Spleen (tissue), 11 donors: ENCODE results near the gene C16orf54. TPM values are rescaled to one million over a fixed set of nuclear protein-coding genes. Genes with fewer than 3 reads are reported as not detected.

Experiments used
- DNase-seq: peaks from one replicate; pipeline ENCODE4 v3.0.0-alpha.2; 2020
- H3K27ac ChIP-seq, 8 donors: fragments of 200-600 bp; sonication (generic) in 7 of 8; 1 replicate in 4 of 8; 2 replicates in 4 of 8; pipeline versions ENCODE4 v1.5.0 to v1.8.0; 2016 to 2021; ENCODE audit warnings: inconsistent platforms in 4 of 8, mild to moderate bottlenecking in 4 of 8, moderate library complexity in 1 of 8
- H3K27me3 ChIP-seq, 7 donors: fragments of 200-600 bp; sonication (generic) in 6 of 7; replicated peaks in 1 of 7; 1 replicate in 4 of 7; 2 replicates in 3 of 7; pipeline versions ENCODE4 v1.5.0 to v1.8.0; 2016 to 2021; ENCODE audit warnings: inconsistent platforms in 3 of 7, mild to moderate bottlenecking in 1 of 7
- H3K36me3 ChIP-seq, 6 donors: fragments of 200-600 bp; sonication (generic) in 5 of 6; 1 replicate in 4 of 6; 2 replicates in 2 of 6; pipeline versions ENCODE4 v1.5.0 to v1.8.0; 2016 to 2021; ENCODE audit warnings: inconsistent platforms in 2 of 6
- H3K4me1 ChIP-seq, 6 donors: fragments of 200-600 bp; sonication (generic) in 5 of 6; 1 replicate in 3 of 6; 2 replicates in 3 of 6; pipeline versions ENCODE4 v1.5.0 to v1.8.0; 2016 to 2021; ENCODE audit warnings: inconsistent platforms in 3 of 6
- H3K4me3 ChIP-seq, 8 donors: fragments of 200-600 bp; sonication (generic) in 7 of 8; 1 replicate in 4 of 8; 2 replicates in 4 of 8; pipeline versions ENCODE4 v1.5.0 to v1.8.0; 2016 to 2021; ENCODE audit warnings: inconsistent platforms in 4 of 8, mild to moderate bottlenecking in 4 of 8, moderate library complexity in 2 of 8
- H3K9me3 ChIP-seq, 8 donors: fragments of 200-600 bp; sonication (generic) in 7 of 8; 1 replicate in 4 of 8; 2 replicates in 4 of 8; pipeline versions ENCODE4 v1.5.0 to v1.8.0; 2016 to 2021; ENCODE audit warnings: inconsistent platforms in 4 of 8
- POLR2A ChIP-seq, 3 donors: fragments of 450-650 bp; IDR thresholded peaks; one replicate each; pipeline ENCODE4 v1.5.1; 2017; ENCODE audit warnings: antibody characterized with exemption in 3 of 3, mild to moderate bottlenecking in 1 of 3
- POLR2AphosphoS5 ChIP-seq, 3 donors: sonication (generic); formaldehyde crosslinking; IDR thresholded peaks; one replicate each; pipeline ENCODE4 v1.5.1; 2017; ENCODE audit warnings: antibody characterized with exemption in 3 of 3
- WGBS, 5 donors: extraction: QIAGEN DNeasy Blood & Tissue Kit in 3 of 5; methylation state at CpG; one replicate each; pipeline versions ENCODE4 v1.1.5 to v1.1.7; 2013 to 2018; 5-methylcytosine and 5-hydroxymethylcytosine counted together
- intact Hi-C: fragments of 100-400 bp; cut with DNase I; formaldehyde crosslinking; loops from one replicate; pipeline ENCODE4 v1.15.0; 2023; ENCODE audit warnings: low total_unique reads
- polyA plus RNA-seq, 3 donors: library from polyadenylated mRNA; stranded (reverse); fragments of 200-250 nt; gene quantifications; one replicate each; pipeline ENCODE4 v1.2.1, GENCODE V29; 2013
- total RNA-seq, 7 donors: library from RNA; depleted of rRNA in 3 of 7; stranded (reverse); fragments of >200 nt in 3 of 7; fragmentation: NEBNext Ultra II Directional in 4 of 7; extraction: Animal tissue kit (Norgen Biotek cat#: 25700) in 4 of 7; gene quantifications; one replicate each; pipeline versions ENCODE4 v1.1.0 to v1.2.1, GENCODE V29; 2016 to 2021
- TF ChIP-seq, protein P1 (sequence below), 11 experiments: fragments of 200-600 bp in 7 of 11; fragments of 450-650 bp in 4 of 11; sonication (generic) in 4 of 11; IDR thresholded peaks in 8 of 11; conservative IDR thresholded peaks in 3 of 11; 1 replicate in 7 of 11; 2 replicates in 4 of 11; pipeline versions ENCODE4 v1.4.0 to v1.8.0; 2016 to 2021; ENCODE audit warnings: antibody characterized with exemption in 11 of 11, inconsistent platforms in 4 of 11, mild to moderate bottlenecking in 1 of 11
- donor health status: healthy with polysubstance abuse.
- donor health status: DM: no; HTN: no; CAD: no; lungs with moderate emphysema.
- donor health status: DM: no; HTN: no; CAD: no.
- donor health status: Bipolar disorder and iron deficiency.
- donor health status: healthy.
- donor health status: DM: no; HTN: no; CAD: no.
- donor health status: DM: yes; HTN: yes; CAD: no.

C16orf54 gene
- total and polyA plus RNA-seq, 10 donors = 15.6 to 46.0 (median 35.0) TPM

DNA sequence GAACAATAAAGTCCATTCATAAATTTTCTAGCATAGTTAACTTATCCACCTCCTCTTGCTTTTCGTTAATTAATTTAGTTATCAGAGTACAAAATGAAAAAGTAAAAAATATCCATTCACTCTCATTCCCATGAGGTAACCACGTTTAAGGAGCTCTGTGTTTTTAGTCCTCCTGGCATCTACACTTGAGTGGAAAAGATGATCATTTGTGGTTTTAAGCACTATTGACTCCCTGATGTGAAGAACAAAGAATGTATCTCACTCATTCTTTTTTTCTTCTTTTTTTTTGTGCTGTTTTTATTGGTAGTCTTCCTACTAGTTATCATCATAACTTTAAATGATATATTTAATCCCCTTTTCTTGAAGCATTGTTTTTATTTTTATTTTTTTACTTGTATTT is 40.8 kb downstream of the C16orf54 start:
- peaks cover 0 to 7% (median 0%) of the 10 kb centered on the region in 8 donors for H3K9me3 ChIP-seq
- TF ChIP-seq POLR2AphosphoS5 (IDR thresholded peaks at IDR 0.05) (no peak), POLR2A (IDR thresholded peaks at IDR 0.05) (no peak)
- TF ChIP-seq, protein P1, sequence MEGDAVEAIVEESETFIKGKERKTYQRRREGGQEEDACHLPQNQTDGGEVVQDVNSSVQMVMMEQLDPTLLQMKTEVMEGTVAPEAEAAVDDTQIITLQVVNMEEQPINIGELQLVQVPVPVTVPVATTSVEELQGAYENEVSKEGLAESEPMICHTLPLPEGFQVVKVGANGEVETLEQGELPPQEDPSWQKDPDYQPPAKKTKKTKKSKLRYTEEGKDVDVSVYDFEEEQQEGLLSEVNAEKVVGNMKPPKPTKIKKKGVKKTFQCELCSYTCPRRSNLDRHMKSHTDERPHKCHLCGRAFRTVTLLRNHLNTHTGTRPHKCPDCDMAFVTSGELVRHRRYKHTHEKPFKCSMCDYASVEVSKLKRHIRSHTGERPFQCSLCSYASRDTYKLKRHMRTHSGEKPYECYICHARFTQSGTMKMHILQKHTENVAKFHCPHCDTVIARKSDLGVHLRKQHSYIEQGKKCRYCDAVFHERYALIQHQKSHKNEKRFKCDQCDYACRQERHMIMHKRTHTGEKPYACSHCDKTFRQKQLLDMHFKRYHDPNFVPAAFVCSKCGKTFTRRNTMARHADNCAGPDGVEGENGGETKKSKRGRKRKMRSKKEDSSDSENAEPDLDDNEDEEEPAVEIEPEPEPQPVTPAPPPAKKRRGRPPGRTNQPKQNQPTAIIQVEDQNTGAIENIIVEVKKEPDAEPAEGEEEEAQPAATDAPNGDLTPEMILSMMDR (IDR thresholded peaks at IDR 0.05 in 8 of 11, conservative IDR thresholded peaks at IDR 0.05 in 3 of 11) = no peak
- no peak overlapping the region for H3K4me3 ChIP-seq
- no peaks in the 10 kb centered on the region for H3K36me3 ChIP-seq
- DNase-seq = no peak
- H3K27me3 ChIP-seq = no peaks in the 10 kb centered on the region
- WGBS, 5 donors = 63 to 80% (median 71%) methylated on average over 2 of the region's 2 CpGs
- no peak overlapping the region for H3K27ac ChIP-seq
- intact Hi-C loops = no loop called here
- peaks cover 9 to 39% (median 31%) of the 10 kb centered on the region in 6 donors for H3K4me1 ChIP-seq

DNA sequence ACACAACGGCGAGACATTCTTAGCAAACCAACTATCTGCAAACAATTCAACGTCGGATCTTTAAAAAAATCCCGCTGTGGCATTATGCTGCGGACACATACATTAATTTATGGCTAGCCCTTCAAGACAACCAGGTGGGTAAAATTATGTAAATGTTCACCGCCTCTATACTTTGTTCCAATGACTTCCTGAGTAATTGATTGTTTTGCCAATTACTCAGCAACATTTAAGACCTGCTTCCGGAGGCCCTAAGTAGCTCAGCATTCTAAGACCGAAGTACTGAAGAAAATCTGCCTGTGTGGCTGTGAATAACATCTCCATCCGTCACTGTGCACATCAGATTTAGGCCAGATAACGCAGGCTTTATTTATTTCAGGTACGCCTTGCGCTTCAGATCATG is 43.5 kb downstream of the C16orf54 start:
- Histone ChIP-seq H3K27ac (peak overlapping the region; percentile 61 to 88 (median 74)), H3K4me1 (peaks cover 9 to 37% (median 31%) of the 10 kb centered on the region in 6 donors), H3K4me3 (peak overlapping the region in 1 of 8 donors; percentile 40), H3K36me3 (no peaks in the 10 kb centered on the region), H3K27me3 (no peaks in the 10 kb centered on the region), H3K9me3 (peaks cover 0 to 10% (median 0%) of the 10 kb centered on the region in 8 donors)
- TF ChIP-seq, protein P1 (IDR thresholded peaks at IDR 0.05 in 8 of 11, conservative IDR thresholded peaks at IDR 0.05 in 3 of 11) = no peak
- TF ChIP-seq POLR2AphosphoS5 (IDR thresholded peaks at IDR 0.05) (no peak), POLR2A (IDR thresholded peaks at IDR 0.05) (no peak)
- DNase-seq = peak; percentile 1
- intact Hi-C loops = loop anchor here (5.0 kb wide), 1 partner anchor 320 kb away; the partner anchor contains the start of gene C16orf92
- 15 to 31% (median 24%) methylated on average over 13 of the region's 13 CpGs for WGBS, 5 donors

DNA sequence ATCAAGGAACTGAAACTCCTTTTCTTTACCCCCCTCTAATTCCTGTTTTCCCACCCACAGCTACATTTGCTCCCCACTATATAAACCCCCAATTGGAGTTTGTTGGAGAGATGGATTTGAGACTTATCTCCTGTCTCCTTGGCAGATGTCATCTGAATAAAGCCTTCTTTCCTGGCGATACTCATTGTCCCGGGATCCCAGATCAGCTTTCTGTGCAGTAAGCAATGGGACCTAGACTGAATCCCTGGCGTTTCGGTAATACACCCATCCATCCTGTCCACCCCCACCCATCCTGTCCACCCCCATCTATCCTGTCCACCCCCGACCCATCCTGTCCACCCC is 44.6 kb downstream of the C16orf54 start:
- 77 to 94% (median 85%) methylated on average over 5 of the region's 5 CpGs for WGBS, 5 donors
- no peaks in the 10 kb centered on the region for H3K36me3 ChIP-seq
- peaks cover 0 to 10% (median 0%) of the 10 kb centered on the region in 8 donors for H3K9me3 ChIP-seq
- DNase-seq = no peak
- H3K27me3 ChIP-seq = no peaks in the 10 kb centered on the region
- intact Hi-C loops = loop anchor here (5.0 kb wide), 1 partner anchor 321 kb away; the partner anchor contains the start of gene C16orf92
- no peak for TF ChIP-seq POLR2AphosphoS5 (IDR thresholded peaks at IDR 0.05)
- TF ChIP-seq POLR2A (IDR thresholded peaks at IDR 0.05) = no peak
- TF ChIP-seq, protein P1 (IDR thresholded peaks at IDR 0.05 in 8 of 11, conservative IDR thresholded peaks at IDR 0.05 in 3 of 11) = no peak
- peak overlapping the region in 4 of 8 donors; percentile 68 to 88 (median 80) for H3K27ac ChIP-seq
- H3K4me1 ChIP-seq = peaks cover 9 to 37% (median 31%) of the 10 kb centered on the region in 6 donors
- H3K4me3 ChIP-seq = no peak overlapping the region

DNA sequence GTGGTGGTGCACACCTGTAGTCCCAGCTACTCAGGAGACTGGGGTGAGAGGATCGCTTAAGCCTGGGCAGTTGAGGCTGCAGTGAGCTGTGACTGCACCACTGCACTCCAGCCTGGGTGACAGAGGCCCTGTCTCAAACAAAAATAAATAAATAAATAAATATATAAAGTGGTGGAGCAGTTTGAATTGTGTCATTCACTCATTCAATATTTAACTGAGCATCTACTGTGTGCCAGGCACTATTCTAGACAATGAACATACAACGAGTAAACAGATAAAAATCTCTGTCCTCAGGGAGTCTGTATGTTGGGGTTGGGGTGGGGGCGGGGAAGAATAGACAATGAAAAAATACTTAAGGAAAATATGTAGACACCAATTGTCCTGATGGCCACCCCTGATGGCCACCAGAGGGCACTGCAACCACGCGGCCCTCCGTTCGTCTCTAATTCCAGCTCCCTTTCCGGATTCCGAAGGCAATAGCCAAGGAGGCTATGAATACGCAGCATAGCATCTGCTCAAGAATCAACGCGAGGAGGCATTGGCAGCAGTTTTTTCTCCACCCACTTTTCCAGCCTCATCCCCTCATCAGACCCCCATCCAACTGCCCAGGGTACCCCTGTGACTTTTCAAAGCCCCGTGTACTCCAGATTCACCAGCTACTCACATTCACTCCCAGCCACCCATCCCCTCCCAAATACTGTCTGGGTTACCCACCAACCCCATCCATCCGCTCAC is 45.4 kb downstream of the C16orf54 start:
- WGBS, 5 donors = 12 to 23% (median 18%) methylated on average over 14 of the region's 14 CpGs
- H3K36me3 ChIP-seq = no peaks in the 10 kb centered on the region
- peak overlapping the region in 3 of 8 donors; percentile 77 to 88 (median 82) for H3K27ac ChIP-seq
- peak; percentile 90 for DNase-seq
- H3K27me3 ChIP-seq = no peaks in the 10 kb centered on the region
- peak overlapping the region in 1 of 8 donors; percentile 20 for H3K4me3 ChIP-seq
- intact Hi-C loops = loop anchor here (5.0 kb wide), 1 partner anchor 322 kb away; the partner anchor contains the start of gene C16orf92
- peaks cover 9 to 37% (median 31%) of the 10 kb centered on the region in 6 donors for H3K4me1 ChIP-seq
- H3K9me3 ChIP-seq = peaks cover 0 to 10% (median 0%) of the 10 kb centered on the region in 8 donors
- TF ChIP-seq POLR2AphosphoS5 (IDR thresholded peaks at IDR 0.05) = peak in 2 of 3 donors; percentile 33 to 58
- TF ChIP-seq POLR2A (IDR thresholded peaks at IDR 0.05) = no peak
- TF ChIP-seq, protein P1 (IDR thresholded peaks at IDR 0.05 in 8 of 11, conservative IDR thresholded peaks at IDR 0.05 in 3 of 11) = peak; percentile 56 to 94 (median 83)
